ENCODE measurements around the gene MBNL2. TPM values are rescaled to one million over a fixed set of nuclear protein-coding genes. Genes with fewer than 3 reads are reported as not detected.

MBNL2 gene
- total RNA-seq, 4 donors from 2014 or later = 50.7 to 115 (median 72.0) TPM

DNA sequence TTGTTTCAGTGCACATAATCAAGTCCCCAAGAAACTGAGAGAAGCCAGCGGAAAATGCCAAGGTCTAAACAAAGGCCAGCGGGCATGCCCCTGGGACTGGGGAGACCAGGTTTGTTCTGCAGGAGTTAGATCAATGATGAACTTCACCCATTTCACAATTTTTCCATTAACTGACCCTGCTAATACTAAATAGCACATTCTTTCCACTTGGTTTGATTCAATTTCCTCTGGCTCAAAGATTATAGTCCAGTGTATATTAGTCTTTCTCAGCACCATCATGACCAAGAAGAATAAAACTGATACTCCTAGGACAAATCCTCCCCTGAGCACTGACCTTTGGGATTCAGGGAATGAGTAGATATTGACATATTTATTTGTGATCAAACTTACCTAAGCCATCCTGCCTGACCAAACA lies 66.4 kb downstream of the MBNL2 start:
- Histone ChIP-seq H3K4me3 (no peak overlapping the region), H3K27ac (no peak overlapping the region), H3K27me3 (no peaks in the 10 kb centered on the region), H3K4me1 (peaks cover 0 to 5% of the 10 kb centered on the region in 2 donors), H3K36me3 (no peaks in the 10 kb centered on the region), H3K9me3 (no peaks in the 10 kb centered on the region)
- intact Hi-C loops (cut with DNase I; ENCODE audit: low total_unique reads) = no loop called here
- TF ChIP-seq POLR2A (IDR thresholded peaks at IDR 0.05) (no peak), CTCF (IDR thresholded peaks at IDR 0.05) (no peak)
- no peak for DNase-seq

GRCh38 chr13:97289514-97290298 lies 67.6 kb downstream of the MBNL2 start:
- TF ChIP-seq POLR2A (IDR thresholded peaks at IDR 0.05) (no peak), CTCF (IDR thresholded peaks at IDR 0.05) (no peak)
- Histone ChIP-seq H3K36me3 (no peaks in the 10 kb centered on the region), H3K4me1 (peaks cover 0 to under 1% of the 10 kb centered on the region in 2 donors), H3K4me3 (no peak overlapping the region), H3K27ac (no peak overlapping the region), H3K27me3 (no peaks in the 10 kb centered on the region), H3K9me3 (no peaks in the 10 kb centered on the region)
- no peak for DNase-seq
- intact Hi-C loops (cut with DNase I; ENCODE audit: low total_unique reads) = no loop called here

- intact Hi-C loops (cut with DNase I; ENCODE audit: low total_unique reads) = no loop called here
- no peak for DNase-seq
- H3K4me1 ChIP-seq = peaks cover 0 to 12% of the 10 kb centered on the region in 2 donors
- no peaks in the 10 kb centered on the region for H3K9me3 ChIP-seq
- H3K36me3 ChIP-seq = no peaks in the 10 kb centered on the region
- H3K4me3 ChIP-seq = no peak overlapping the region
- no peak for TF ChIP-seq CTCF (IDR thresholded peaks at IDR 0.05)
- no peak for TF ChIP-seq POLR2A (IDR thresholded peaks at IDR 0.05)
- no peak overlapping the region for H3K27ac ChIP-seq
- no peaks in the 10 kb centered on the region for H3K27me3 ChIP-seq
Measured at GRCh38 chr13:97295283-97296182, 73.4 kb downstream of the MBNL2 start.

DNA sequence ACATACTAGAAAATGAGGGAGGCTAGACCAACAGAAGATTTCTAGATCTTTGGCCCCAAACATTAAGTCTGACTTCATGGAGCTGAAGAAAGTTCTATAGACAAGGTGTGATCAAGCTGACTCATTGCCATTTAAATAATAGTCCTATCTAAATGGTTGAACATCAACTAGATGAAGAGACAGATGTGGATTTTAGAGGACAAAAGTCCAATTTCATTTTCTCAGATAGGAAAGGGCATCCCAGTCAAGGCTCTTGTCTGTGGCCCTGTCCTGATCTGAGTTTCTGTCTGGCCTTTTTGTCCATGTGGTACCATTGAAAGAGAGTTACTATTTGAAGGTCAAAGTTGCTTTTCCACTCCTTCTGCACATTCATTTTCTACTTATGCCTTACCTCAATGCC lies 74.6 kb downstream of the MBNL2 start:
- H3K4me3 ChIP-seq = no peak overlapping the region
- intact Hi-C loops (cut with DNase I; ENCODE audit: low total_unique reads) = no loop called here
- no peaks in the 10 kb centered on the region for H3K27me3 ChIP-seq
- no peaks in the 10 kb centered on the region for H3K36me3 ChIP-seq
- no peak overlapping the region for H3K27ac ChIP-seq
- H3K4me1 ChIP-seq = peaks cover 0 to 12% of the 10 kb centered on the region in 2 donors
- no peak for TF ChIP-seq POLR2A (IDR thresholded peaks at IDR 0.05)
- no peak for TF ChIP-seq CTCF (IDR thresholded peaks at IDR 0.05)
- no peaks in the 10 kb centered on the region for H3K9me3 ChIP-seq
- no peak for DNase-seq

DNA sequence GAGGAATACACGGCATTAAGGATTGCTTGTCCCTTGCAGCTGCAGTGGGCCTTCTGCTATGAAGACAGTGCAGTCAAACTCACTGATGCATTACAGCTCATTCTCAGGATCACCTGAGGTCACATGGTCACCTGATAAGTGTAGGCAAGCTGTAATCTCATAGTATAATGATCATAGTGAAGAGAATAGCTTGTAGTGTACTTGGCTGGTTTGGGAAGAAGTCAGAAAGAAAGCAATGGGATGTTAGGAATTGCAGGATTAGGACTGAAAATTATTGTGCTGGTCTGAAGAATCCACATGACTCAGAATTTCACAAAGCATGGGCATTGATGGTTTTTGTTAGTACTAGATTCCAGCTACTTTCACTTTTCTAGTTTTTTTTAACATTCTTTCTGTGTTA lies 76.7 kb downstream of the MBNL2 start:
- H3K9me3 ChIP-seq = no peaks in the 10 kb centered on the region
- DNase-seq = no peak
- H3K36me3 ChIP-seq = no peaks in the 10 kb centered on the region
- no peak overlapping the region for H3K27ac ChIP-seq
- peaks cover 0 to 12% of the 10 kb centered on the region in 2 donors for H3K4me1 ChIP-seq
- TF ChIP-seq POLR2A (IDR thresholded peaks at IDR 0.05) = no peak
- TF ChIP-seq CTCF (IDR thresholded peaks at IDR 0.05) = no peak
- H3K27me3 ChIP-seq = no peaks in the 10 kb centered on the region
- intact Hi-C loops (cut with DNase I; ENCODE audit: low total_unique reads) = no loop called here
- no peak overlapping the region for H3K4me3 ChIP-seq

Data from uterus (tissue), 4 donors.